A673 (cell line): ENCODE measurements around the gene MIS12.

Experiments
- EZH2 ChIP-seq: fragments of 200-600 bp; sonication (generic); IDR thresholded peaks from 2 replicates; pipeline ENCODE4 v1.6.1; 2017; ENCODE audit warnings: borderline replicate concordance, low read depth, mild to moderate bottlenecking, mixed read lengths, antibody characterized with exemption, low read length; ENCODE audit not compliant: poor library complexity, severe bottlenecking
- TF ChIP-seq, protein P1 (sequence below): fragments of 300-800, 200-600 bp; sonication (generic); conservative IDR thresholded peaks from 2 replicates; pipeline ENCODE4 v1.5.1; 2017; ENCODE audit warnings: low read depth, mild to moderate bottlenecking, antibody characterized with exemption, low read length, moderate library complexity, mixed read lengths

DNA sequence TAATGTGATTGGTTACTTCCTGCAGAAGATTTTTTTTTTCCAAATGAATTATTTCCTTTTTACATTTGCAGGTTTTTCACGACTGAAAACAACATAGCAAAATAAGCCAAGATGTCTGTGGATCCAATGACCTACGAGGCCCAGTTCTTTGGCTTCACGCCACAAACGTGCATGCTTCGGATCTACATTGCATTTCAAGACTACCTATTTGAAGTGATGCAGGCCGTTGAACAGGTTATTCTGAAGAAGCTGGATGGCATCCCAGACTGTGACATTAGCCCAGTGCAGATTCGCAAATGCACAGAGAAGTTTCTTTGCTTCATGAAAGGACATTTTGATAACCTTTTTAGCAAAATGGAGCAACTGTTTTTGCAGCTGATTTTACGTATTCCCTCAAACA is 2.4 kb downstream of the MIS12 start:
- TF ChIP-seq, protein P1, sequence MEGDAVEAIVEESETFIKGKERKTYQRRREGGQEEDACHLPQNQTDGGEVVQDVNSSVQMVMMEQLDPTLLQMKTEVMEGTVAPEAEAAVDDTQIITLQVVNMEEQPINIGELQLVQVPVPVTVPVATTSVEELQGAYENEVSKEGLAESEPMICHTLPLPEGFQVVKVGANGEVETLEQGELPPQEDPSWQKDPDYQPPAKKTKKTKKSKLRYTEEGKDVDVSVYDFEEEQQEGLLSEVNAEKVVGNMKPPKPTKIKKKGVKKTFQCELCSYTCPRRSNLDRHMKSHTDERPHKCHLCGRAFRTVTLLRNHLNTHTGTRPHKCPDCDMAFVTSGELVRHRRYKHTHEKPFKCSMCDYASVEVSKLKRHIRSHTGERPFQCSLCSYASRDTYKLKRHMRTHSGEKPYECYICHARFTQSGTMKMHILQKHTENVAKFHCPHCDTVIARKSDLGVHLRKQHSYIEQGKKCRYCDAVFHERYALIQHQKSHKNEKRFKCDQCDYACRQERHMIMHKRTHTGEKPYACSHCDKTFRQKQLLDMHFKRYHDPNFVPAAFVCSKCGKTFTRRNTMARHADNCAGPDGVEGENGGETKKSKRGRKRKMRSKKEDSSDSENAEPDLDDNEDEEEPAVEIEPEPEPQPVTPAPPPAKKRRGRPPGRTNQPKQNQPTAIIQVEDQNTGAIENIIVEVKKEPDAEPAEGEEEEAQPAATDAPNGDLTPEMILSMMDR = no peak
- TF ChIP-seq EZH2 = no peak
